OCI-LY7 (cell line): ENCODE data around the gene UQCRC2. TPM values are rescaled to one million over a fixed set of nuclear protein-coding genes. Genes with fewer than 3 reads are reported as not detected.

ENCODE experiments used
- BruUV-seq: library from RNA; stranded (reverse); fragments of 400-500 nt; replicated peaks from 2 replicates; lab custom pipeline; 2021; lab: Mats Ljungman, UMichigan
- CTCF ChIA-PET: fragments of 300-600 bp; sonication (Branson Sonifier 250); formaldehyde crosslinking; loops from one replicate; lab custom pipeline; 2022; ENCODE audit warnings: antibody characterized with exemption; ENCODE audit not compliant: unreplicated experiment; lab: Charles Lee
- POLR2A ChIA-PET: fragments of 300-600 bp; sonication (Branson Sonifier 250); formaldehyde crosslinking; loops from one replicate; lab custom pipeline; 2022; ENCODE audit warnings: antibody characterized with exemption; lab: Charles Lee
- DNase-seq: peaks from one replicate; pipeline ENCODE4 v3.0.0-alpha.2; 2015; ENCODE audit warnings: low spot score
- H2AFZ ChIP-seq: fragments of 200-600 bp; sonication (generic), shearing (Covaris generic); 2 replicates; pipeline ENCODE4 v1.6.1; 2014; ENCODE audit warnings: mild to moderate bottlenecking, antibody characterized with exemption, low read length, moderate library complexity
- H3K27ac ChIP-seq: fragments of 200-600 bp; sonication (generic); 2 replicates; pipeline ENCODE4 v1.5.1; 2014; ENCODE audit warnings: mixed run types, low read depth, mild to moderate bottlenecking, moderate library complexity, low read length, inconsistent platforms; ENCODE audit not compliant: poor library complexity, severe bottlenecking
- H3K36me3 ChIP-seq: fragments of 200-600 bp; sonication (generic); 2 replicates; pipeline ENCODE4 v1.6.1; 2014; ENCODE audit warnings: mild to moderate bottlenecking, antibody characterized with exemption, low read length, moderate library complexity, mixed read lengths; ENCODE audit not compliant: insufficient read depth
- H3K4me1 ChIP-seq: fragments of 200-600 bp; sonication (generic); 2 replicates; pipeline ENCODE4 v1.5.1; 2014; ENCODE audit warnings: mild to moderate bottlenecking, low read length; ENCODE audit not compliant: insufficient read depth, poor library complexity, severe bottlenecking
- H3K4me2 ChIP-seq: fragments of 200-600 bp; sonication (generic); 2 replicates; pipeline ENCODE4 v1.6.1; 2014; ENCODE audit warnings: mild to moderate bottlenecking, low read length
- H3K4me3 ChIP-seq: fragments of 200-600 bp; sonication (generic); 2 replicates; pipeline ENCODE4 v1.5.1; 2014; ENCODE audit warnings: mild to moderate bottlenecking, low read depth, low read length; ENCODE audit not compliant: poor library complexity, severe bottlenecking
- H3K79me2 ChIP-seq: fragments of 200-600 bp; sonication (generic); 2 replicates; pipeline ENCODE4 v1.6.1; 2016; ENCODE audit warnings: low read depth, mild to moderate bottlenecking, low read length, moderate library complexity, mixed read lengths; ENCODE audit not compliant: insufficient read depth
- H3K9me2 ChIP-seq: fragments of 200-600 bp; sonication (generic); 2 replicates; pipeline ENCODE4 v1.6.1; 2016; ENCODE audit warnings: mild to moderate bottlenecking, low read length, mixed read lengths; ENCODE audit not compliant: insufficient read depth
- H3K9me3 ChIP-seq: fragments of 200-600 bp; sonication (generic); 2 replicates; pipeline ENCODE4 v1.6.1; 2014; ENCODE audit warnings: mild to moderate bottlenecking, mixed run types, low read length, mixed read lengths
- H4K20me1 ChIP-seq: fragments of 200-600 bp; sonication (generic); 2 replicates; pipeline ENCODE4 v1.6.1; 2014; ENCODE audit warnings: mild to moderate bottlenecking, antibody characterized with exemption, low read length, moderate library complexity, mixed read lengths; ENCODE audit not compliant: insufficient read depth
- CTCF ChIP-seq: fragments of 200-600 bp; sonication (generic); conservative IDR thresholded peaks from 2 replicates; pipeline ENCODE4 v1.5.1; 2014; ENCODE audit warnings: mild to moderate bottlenecking, antibody characterized with exemption, low read length, moderate library complexity, mixed read lengths
- EZH2phosphoT487 ChIP-seq: fragments of 200-600 bp; sonication (generic); IDR thresholded peaks from 2 replicates; pipeline ENCODE4 v1.6.1; 2018; ENCODE audit warnings: low read depth, borderline replicate concordance, mild to moderate bottlenecking, mixed run types, antibody characterized with exemption, low read length, moderate library complexity, mixed read lengths
- intact Hi-C: fragments of 100-400 bp; cut with micrococcal nuclease; formaldehyde crosslinking; loops from one replicate; pipeline ENCODE4 v1.10.0; 2022; ENCODE audit not compliant: unreplicated experiment
- total RNA-seq, 2 experiments: library from RNA; depleted of rRNA in 1 of 2; stranded (reverse); fragments of >200 nt in 1 of 2; shearing (Covaris generic) in 1 of 2; gene quantifications; 2 replicates each; pipeline ENCODE4 v1.2.3, GENCODE V29; 2014 to 2022

Gene UQCRC2
- total RNA-seq, 2 experiments from 2014 or later: 121 to 210 TPM

- TF ChIP-seq EZH2phosphoT487: no peak
- TF ChIP-seq CTCF: no peak
- intact Hi-C loops: loop anchor here (5.0 kb wide), 1 partner anchor 94 kb away; no protein-coding TSS in a partner anchor
- BruUV-seq: no TSS peak
- CTCF ChIA-PET: no interaction called here
- Histone ChIP-seq H3K27ac (no peak overlapping the region), H2AFZ (no peak overlapping the region), H3K9me2 (no peaks in the 10 kb centered on the region), H4K20me1 (no peaks in the 10 kb centered on the region), H3K4me1 (peaks cover 15% of the 10 kb centered on the region), H3K4me3 (no peak overlapping the region), H3K36me3 (no peaks in the 10 kb centered on the region), H3K4me2 (no peak overlapping the region), H3K79me2 (no peaks in the 10 kb centered on the region), H3K9me3 (no peaks in the 10 kb centered on the region)
- POLR2A ChIA-PET: interaction anchor here (0.6 to 0.9 kb wide), 2 partner anchors 85 to 366 kb away, joined by 3 to 4 read pairs; no protein-coding TSS in a partner anchor
- DNase-seq: no peak
These were observed 50.0 kb downstream of the UQCRC2 start for GRCh38 chr16:22003195-22003594.

GRCh38 chr16:22004341-22004740 lies 51.2 kb downstream of the UQCRC2 start:
- POLR2A ChIA-PET: no interaction called here
- no peak for DNase-seq
- peaks cover 22% of the 10 kb centered on the region for H3K4me1 ChIP-seq
- no peaks in the 10 kb centered on the region for H3K9me3 ChIP-seq
- CTCF ChIA-PET: no interaction called here
- H3K4me3 ChIP-seq: no peak overlapping the region
- H3K36me3 ChIP-seq: no peaks in the 10 kb centered on the region
- peaks cover 5% of the 10 kb centered on the region; the same call in 1 of the 2 replicates for H3K79me2 ChIP-seq
- H2AFZ ChIP-seq: no peak overlapping the region
- H3K27ac ChIP-seq: no peak overlapping the region
- intact Hi-C loops: loop anchor here (5.0 kb wide), 1 partner anchor 93 kb away; no protein-coding TSS in a partner anchor
- TF ChIP-seq EZH2phosphoT487 (no peak), CTCF (no peak)
- no TSS peak for BruUV-seq
- H3K9me2 ChIP-seq: no peaks in the 10 kb centered on the region
- H4K20me1 ChIP-seq: no peaks in the 10 kb centered on the region
- H3K4me2 ChIP-seq: no peak overlapping the region

GRCh38 chr16:22005746-22006145 lies 52.6 kb downstream of the UQCRC2 start:
- no TSS peak for BruUV-seq
- Histone ChIP-seq H3K9me3 (no peaks in the 10 kb centered on the region), H3K4me3 (no peak overlapping the region), H2AFZ (no peak overlapping the region), H3K36me3 (no peaks in the 10 kb centered on the region), H3K4me1 (peaks cover 22% of the 10 kb centered on the region), H3K4me2 (no peak overlapping the region), H3K79me2 (peaks cover 5% of the 10 kb centered on the region; the same call in 1 of the 2 replicates), H3K27ac (no peak overlapping the region), H4K20me1 (no peaks in the 10 kb centered on the region), H3K9me2 (no peaks in the 10 kb centered on the region)
- TF ChIP-seq CTCF: no peak
- no peak for TF ChIP-seq EZH2phosphoT487
- POLR2A ChIA-PET: interaction anchor here (0.6 to 1.1 kb wide), 3 partner anchors 21 to 93 kb away, joined by 3 to 5 read pairs (median 5); no protein-coding TSS in a partner anchor
- intact Hi-C loops: loop anchor here (5.0 kb wide), 1 partner anchor 292 kb away; the partner anchor contains the start of gene POLR3E
- DNase-seq: no peak
- CTCF ChIA-PET: no interaction called here
